Measurements from ENCODE around the gene IQGAP2.
A peak's percentile ranks its signal among the peaks of the same experiment; 100 is the strongest.

The IQGAP2 gene

DNA sequence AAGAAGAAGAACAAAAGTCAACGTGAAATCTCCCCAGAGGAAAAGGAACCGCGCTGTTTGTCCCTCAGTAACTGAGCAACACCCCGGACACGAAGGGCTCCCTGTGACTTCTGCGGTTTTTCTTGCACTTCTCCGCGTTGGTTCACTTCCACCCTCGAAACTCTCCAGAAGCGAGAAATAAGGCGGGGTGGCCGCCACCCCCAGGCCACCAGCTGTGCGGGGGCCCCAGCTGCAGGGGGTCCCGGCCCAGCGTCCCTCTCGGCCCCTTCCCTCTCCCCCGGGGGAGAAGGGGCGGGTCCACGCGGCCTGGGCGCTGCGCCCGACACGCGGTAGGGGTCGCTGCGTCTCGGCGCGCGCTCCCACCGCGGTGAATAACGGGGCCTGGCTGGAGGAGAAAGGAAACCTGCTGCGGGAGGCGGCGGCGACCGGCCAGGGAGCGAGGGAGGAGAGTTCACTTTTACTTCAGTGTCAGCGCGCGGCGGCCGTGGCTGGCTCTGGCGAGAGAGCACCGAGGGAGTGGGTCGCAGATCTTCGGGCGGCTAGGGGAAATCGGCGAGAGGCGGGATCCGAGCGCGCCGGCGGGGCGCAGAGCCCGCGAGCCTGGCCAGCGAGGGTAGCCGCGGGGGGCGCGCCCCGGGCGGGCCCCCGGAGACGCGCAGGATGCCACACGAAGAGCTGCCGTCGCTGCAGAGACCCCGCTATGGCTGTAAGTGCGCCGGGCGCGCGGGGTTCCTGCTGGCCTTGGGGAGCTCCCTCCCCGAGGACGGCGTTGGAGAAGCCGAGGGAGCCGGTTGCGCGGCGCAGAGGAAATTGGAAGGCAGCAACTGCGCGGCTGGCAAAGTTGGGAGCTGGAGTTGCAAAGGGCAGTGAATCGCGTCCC is at the start of gene IQGAP2 (continued):
- TF ChIP-seq, protein P1, sequence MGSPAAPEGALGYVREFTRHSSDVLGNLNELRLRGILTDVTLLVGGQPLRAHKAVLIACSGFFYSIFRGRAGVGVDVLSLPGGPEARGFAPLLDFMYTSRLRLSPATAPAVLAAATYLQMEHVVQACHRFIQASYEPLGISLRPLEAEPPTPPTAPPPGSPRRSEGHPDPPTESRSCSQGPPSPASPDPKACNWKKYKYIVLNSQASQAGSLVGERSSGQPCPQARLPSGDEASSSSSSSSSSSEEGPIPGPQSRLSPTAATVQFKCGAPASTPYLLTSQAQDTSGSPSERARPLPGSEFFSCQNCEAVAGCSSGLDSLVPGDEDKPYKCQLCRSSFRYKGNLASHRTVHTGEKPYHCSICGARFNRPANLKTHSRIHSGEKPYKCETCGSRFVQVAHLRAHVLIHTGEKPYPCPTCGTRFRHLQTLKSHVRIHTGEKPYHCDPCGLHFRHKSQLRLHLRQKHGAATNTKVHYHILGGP (tag by site-specific recombination; IDR thresholded peaks at IDR 0.05) = no peak
- TF ChIP-seq ZNF843 (tag by site-specific recombination; IDR thresholded peaks at IDR 0.05) (peak; percentile 68; the same call in 1 of the 2 replicates), ZFP37 (tag by site-specific recombination; IDR thresholded peaks at IDR 0.05) (peak; percentile 73; the same call in 1 of the 2 replicates), REPIN1 (tag by site-specific recombination; IDR thresholded peaks at IDR 0.05; ENCODE audit: low read depth) (no peak), ZNF48 (tag by site-specific recombination; IDR thresholded peaks at IDR 0.05) (no peak), ZNF791 (tag by site-specific recombination; IDR thresholded peaks at IDR 0.05) (no peak), ZNF394 (tag by site-specific recombination; IDR thresholded peaks at IDR 0.05; ENCODE audit: borderline replicate concordance) (peak; percentile 43; the same call in 1 of the 2 replicates), HOXA7 (CRISPR knock-in tag; IDR thresholded peaks at IDR 0.05; ENCODE audit: borderline replicate concordance) (no peak), ZBTB48 (tag by site-specific recombination; IDR thresholded peaks at IDR 0.05) (peak; percentile 90), OSR2 (tag by site-specific recombination; IDR thresholded peaks at IDR 0.05) (peak; percentile 39; the same call in 1 of the 2 replicates), ZNF426 (tag by site-specific recombination; IDR thresholded peaks at IDR 0.05) (no peak), KLF8 (tag by site-specific recombination; IDR thresholded peaks at IDR 0.05) (peak; percentile 43; the same call in 1 of the 2 replicates), ZNF132 (tag by site-specific recombination; IDR thresholded peaks at IDR 0.05; ENCODE audit: borderline replicate concordance) (no peak), ZSCAN23 (tag by site-specific recombination; IDR thresholded peaks at IDR 0.05) (no peak), HOXD13 (CRISPR knock-in tag; IDR thresholded peaks at IDR 0.05; ENCODE audit: borderline replicate concordance) (no peak), ZNF114 (tag by site-specific recombination; IDR thresholded peaks at IDR 0.05) (no peak), ZNF311 (tag by site-specific recombination; IDR thresholded peaks at IDR 0.05; ENCODE audit: borderline replicate concordance) (no peak), ZNF626 (tag by site-specific recombination; IDR thresholded peaks at IDR 0.05) (no peak)
- TF ChIP-seq, protein P2, sequence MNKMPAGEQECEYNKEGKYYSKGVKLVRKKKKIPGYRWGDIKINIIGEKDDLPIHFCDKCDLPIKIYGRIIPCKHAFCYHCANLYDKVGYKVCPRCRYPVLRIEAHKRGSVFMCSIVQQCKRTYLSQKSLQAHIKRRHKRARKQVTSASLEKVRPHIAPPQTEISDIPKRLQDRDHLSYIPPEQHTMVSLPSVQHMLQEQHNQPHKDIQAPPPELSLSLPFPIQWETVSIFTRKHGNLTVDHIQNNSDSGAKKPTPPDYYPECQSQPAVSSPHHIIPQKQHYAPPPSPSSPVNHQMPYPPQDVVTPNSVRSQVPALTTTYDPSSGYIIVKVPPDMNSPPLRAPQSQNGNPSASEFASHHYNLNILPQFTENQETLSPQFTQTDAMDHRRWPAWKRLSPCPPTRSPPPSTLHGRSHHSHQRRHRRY (tag by site-specific recombination; IDR thresholded peaks at IDR 0.05) = no peak
- TF ChIP-seq, protein P3, sequence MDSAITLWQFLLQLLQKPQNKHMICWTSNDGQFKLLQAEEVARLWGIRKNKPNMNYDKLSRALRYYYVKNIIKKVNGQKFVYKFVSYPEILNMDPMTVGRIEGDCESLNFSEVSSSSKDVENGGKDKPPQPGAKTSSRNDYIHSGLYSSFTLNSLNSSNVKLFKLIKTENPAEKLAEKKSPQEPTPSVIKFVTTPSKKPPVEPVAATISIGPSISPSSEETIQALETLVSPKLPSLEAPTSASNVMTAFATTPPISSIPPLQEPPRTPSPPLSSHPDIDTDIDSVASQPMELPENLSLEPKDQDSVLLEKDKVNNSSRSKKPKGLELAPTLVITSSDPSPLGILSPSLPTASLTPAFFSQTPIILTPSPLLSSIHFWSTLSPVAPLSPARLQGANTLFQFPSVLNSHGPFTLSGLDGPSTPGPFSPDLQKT (IDR thresholded peaks at IDR 0.05; ENCODE audit: borderline replicate concordance, low read depth, low read length) = no peak
- TF ChIP-seq, protein P4, sequence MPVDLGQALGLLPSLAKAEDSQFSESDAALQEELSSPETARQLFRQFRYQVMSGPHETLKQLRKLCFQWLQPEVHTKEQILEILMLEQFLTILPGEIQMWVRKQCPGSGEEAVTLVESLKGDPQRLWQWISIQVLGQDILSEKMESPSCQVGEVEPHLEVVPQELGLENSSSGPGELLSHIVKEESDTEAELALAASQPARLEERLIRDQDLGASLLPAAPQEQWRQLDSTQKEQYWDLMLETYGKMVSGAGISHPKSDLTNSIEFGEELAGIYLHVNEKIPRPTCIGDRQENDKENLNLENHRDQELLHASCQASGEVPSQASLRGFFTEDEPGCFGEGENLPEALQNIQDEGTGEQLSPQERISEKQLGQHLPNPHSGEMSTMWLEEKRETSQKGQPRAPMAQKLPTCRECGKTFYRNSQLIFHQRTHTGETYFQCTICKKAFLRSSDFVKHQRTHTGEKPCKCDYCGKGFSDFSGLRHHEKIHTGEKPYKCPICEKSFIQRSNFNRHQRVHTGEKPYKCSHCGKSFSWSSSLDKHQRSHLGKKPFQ (tag by site-specific recombination; IDR thresholded peaks at IDR 0.05) = peak; percentile 76
- TF ChIP-seq, protein P5, sequence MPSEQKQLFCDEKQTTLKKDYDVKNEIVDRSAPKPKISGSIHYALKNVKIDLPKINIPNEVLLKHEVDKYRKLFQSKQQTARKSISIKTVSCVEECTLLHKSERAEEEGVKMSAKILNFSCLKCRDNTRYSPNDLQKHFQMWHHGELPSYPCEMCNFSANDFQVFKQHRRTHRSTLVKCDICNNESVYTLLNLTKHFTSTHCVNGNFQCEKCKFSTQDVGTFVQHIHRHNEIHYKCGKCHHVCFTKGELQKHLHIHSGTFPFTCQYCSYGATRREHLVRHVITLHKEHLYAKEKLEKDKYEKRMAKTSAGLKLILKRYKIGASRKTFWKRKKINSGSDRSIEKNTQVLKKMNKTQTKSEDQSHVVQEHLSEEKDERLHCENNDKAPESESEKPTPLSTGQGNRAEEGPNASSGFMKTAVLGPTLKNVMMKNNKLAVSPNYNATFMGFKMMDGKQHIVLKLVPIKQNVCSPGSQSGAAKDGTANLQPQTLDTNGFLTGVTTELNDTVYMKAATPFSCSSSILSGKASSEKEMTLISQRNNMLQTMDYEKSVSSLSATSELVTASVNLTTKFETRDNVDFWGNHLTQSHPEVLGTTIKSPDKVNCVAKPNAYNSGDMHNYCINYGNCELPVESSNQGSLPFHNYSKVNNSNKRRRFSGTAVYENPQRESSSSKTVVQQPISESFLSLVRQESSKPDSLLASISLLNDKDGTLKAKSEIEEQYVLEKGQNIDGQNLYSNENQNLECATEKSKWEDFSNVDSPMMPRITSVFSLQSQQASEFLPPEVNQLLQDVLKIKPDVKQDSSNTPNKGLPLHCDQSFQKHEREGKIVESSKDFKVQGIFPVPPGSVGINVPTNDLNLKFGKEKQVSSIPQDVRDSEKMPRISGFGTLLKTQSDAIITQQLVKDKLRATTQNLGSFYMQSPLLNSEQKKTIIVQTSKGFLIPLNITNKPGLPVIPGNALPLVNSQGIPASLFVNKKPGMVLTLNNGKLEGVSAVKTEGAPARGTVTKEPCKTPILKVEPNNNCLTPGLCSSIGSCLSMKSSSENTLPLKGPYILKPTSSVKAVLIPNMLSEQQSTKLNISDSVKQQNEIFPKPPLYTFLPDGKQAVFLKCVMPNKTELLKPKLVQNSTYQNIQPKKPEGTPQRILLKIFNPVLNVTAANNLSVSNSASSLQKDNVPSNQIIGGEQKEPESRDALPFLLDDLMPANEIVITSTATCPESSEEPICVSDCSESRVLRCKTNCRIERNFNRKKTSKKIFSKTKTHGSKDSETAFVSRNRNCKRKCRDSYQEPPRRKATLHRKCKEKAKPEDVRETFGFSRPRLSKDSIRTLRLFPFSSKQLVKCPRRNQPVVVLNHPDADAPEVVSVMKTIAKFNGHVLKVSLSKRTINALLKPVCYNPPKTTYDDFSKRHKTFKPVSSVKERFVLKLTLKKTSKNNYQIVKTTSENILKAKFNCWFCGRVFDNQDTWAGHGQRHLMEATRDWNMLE (tag by site-specific recombination; conservative IDR thresholded peaks at IDR 0.05; ENCODE audit: low read depth) = no peak
- TF ChIP-seq, protein P6, sequence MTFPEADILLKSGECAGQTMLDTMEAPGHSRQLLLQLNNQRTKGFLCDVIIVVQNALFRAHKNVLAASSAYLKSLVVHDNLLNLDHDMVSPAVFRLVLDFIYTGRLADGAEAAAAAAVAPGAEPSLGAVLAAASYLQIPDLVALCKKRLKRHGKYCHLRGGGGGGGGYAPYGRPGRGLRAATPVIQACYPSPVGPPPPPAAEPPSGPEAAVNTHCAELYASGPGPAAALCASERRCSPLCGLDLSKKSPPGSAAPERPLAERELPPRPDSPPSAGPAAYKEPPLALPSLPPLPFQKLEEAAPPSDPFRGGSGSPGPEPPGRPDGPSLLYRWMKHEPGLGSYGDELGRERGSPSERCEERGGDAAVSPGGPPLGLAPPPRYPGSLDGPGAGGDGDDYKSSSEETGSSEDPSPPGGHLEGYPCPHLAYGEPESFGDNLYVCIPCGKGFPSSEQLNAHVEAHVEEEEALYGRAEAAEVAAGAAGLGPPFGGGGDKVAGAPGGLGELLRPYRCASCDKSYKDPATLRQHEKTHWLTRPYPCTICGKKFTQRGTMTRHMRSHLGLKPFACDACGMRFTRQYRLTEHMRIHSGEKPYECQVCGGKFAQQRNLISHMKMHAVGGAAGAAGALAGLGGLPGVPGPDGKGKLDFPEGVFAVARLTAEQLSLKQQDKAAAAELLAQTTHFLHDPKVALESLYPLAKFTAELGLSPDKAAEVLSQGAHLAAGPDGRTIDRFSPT (tag by site-specific recombination; IDR thresholded peaks at IDR 0.05) = peak; percentile 47
- TF ChIP-seq, protein P7, sequence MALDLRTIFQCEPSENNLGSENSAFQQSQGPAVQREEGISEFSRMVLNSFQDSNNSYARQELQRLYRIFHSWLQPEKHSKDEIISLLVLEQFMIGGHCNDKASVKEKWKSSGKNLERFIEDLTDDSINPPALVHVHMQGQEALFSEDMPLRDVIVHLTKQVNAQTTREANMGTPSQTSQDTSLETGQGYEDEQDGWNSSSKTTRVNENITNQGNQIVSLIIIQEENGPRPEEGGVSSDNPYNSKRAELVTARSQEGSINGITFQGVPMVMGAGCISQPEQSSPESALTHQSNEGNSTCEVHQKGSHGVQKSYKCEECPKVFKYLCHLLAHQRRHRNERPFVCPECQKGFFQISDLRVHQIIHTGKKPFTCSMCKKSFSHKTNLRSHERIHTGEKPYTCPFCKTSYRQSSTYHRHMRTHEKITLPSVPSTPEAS (tag by site-specific recombination; IDR thresholded peaks at IDR 0.05) = no peak

Measured in HEK293 (cell line).